ENCODE measurements around the gene CTNNAL1.
A peak's percentile ranks its signal among the peaks of the same experiment; 100 is the strongest.

The CTNNAL1 gene

GRCh38 chr9:109039539-109039938, 26.2 kb upstream of the CTNNAL1 start:
- no peak overlapping the region for H4K12ac ChIP-seq (ENCODE audit: low read depth, low read length)
- no peak overlapping the region for H2AK5ac ChIP-seq (ENCODE audit: low read length)
- no peak overlapping the region for H3K23ac ChIP-seq (ENCODE audit: low read length)
- H3K4me3 ChIP-seq (ENCODE audit: low read depth, low read length), result no peak overlapping the region
- WGBS (ENCODE audit: extremely low coverage, insufficient coverage, insufficient read length), result no CpG with 5 or more reads among the region's 4 CpGs
- no peak overlapping the region for H3K27ac ChIP-seq (ENCODE audit: low read depth, low read length)
- no peak overlapping the region for H3K4ac ChIP-seq (ENCODE audit: low read depth, low read length)
- no peak overlapping the region for H2BK5ac ChIP-seq (ENCODE audit: low read depth, low read length, poor library complexity)
- DNase-seq, result no peak
- H3K36me3 ChIP-seq (ENCODE audit: control insufficient read depth in 1 of 2, insufficient read depth in 2 of 2, low read length in 2 of 2), result peaks cover 4 to 9% of the 10 kb centered on the region in 2 experiments
- H3K14ac ChIP-seq (ENCODE audit: low read length), result no peak overlapping the region
- H2BK12ac ChIP-seq (ENCODE audit: low read length), result no peak overlapping the region
- no peak overlapping the region for H2BK120ac ChIP-seq (ENCODE audit: insufficient read depth, low read length, poor library complexity)
- H2AFZ ChIP-seq (ENCODE audit: insufficient read depth, low read length, poor library complexity), result no peak overlapping the region
- no peaks in the 10 kb centered on the region for H3K79me2 ChIP-seq (ENCODE audit: control insufficient read depth, insufficient read depth, low read length, poor library complexity)
- H3K9ac ChIP-seq (ENCODE audit: low read length), result no peak overlapping the region
- no peaks in the 10 kb centered on the region for H3K27me3 ChIP-seq (ENCODE audit: insufficient read depth, low read length)
- H3K9me3 ChIP-seq (ENCODE audit: insufficient read depth, low read depth, low read length), result no peaks in the 10 kb centered on the region
- H3K18ac ChIP-seq (ENCODE audit: low read length), result no peak overlapping the region
- no peak overlapping the region for H4K91ac ChIP-seq (ENCODE audit: low read depth, low read length)
- no peaks in the 10 kb centered on the region for H3K4me1 ChIP-seq (ENCODE audit: control insufficient read depth in 1 of 2, insufficient read depth in 2 of 2, low read length in 2 of 2)
- H3K4me2 ChIP-seq (ENCODE audit: low read length), result no peak overlapping the region
- no peak overlapping the region for H4K8ac ChIP-seq (ENCODE audit: low read depth, low read length)
- no peaks in the 10 kb centered on the region for H3K79me1 ChIP-seq (ENCODE audit: low read length)

- Histone ChIP-seq H3K4me1 (ENCODE audit: control insufficient read depth in 1 of 2, insufficient read depth in 2 of 2, low read length in 2 of 2) (no peaks in the 10 kb centered on the region), H3K9ac (ENCODE audit: low read length) (no peak overlapping the region), H2BK120ac (ENCODE audit: insufficient read depth, low read length, poor library complexity) (no peak overlapping the region), H4K12ac (ENCODE audit: low read depth, low read length) (no peak overlapping the region), H4K8ac (ENCODE audit: low read depth, low read length) (no peak overlapping the region), H2AK5ac (ENCODE audit: low read length) (no peak overlapping the region), H3K36me3 (ENCODE audit: control insufficient read depth in 1 of 2, insufficient read depth in 2 of 2, low read length in 2 of 2) (peaks cover 7 to 10% of the 10 kb centered on the region in 2 experiments), H3K23ac (ENCODE audit: low read length) (no peak overlapping the region), H3K79me1 (ENCODE audit: low read length) (no peaks in the 10 kb centered on the region), H3K9me3 (ENCODE audit: insufficient read depth, low read depth, low read length) (no peaks in the 10 kb centered on the region), H3K27me3 (ENCODE audit: insufficient read depth, low read length) (no peaks in the 10 kb centered on the region), H3K4ac (ENCODE audit: low read depth, low read length) (no peak overlapping the region), H2BK12ac (ENCODE audit: low read length) (no peak overlapping the region), H3K27ac (ENCODE audit: low read depth, low read length) (no peak overlapping the region), H3K14ac (ENCODE audit: low read length) (no peak overlapping the region), H2BK5ac (ENCODE audit: low read depth, low read length, poor library complexity) (no peak overlapping the region), H3K4me2 (ENCODE audit: low read length) (no peak overlapping the region), H4K91ac (ENCODE audit: low read depth, low read length) (no peak overlapping the region), H3K4me3 (ENCODE audit: low read depth, low read length) (no peak overlapping the region), H2AFZ (ENCODE audit: insufficient read depth, low read length, poor library complexity) (no peak overlapping the region), H3K18ac (ENCODE audit: low read length) (no peak overlapping the region), H3K79me2 (ENCODE audit: control insufficient read depth, insufficient read depth, low read length, poor library complexity) (no peaks in the 10 kb centered on the region)
- DNase-seq, result no peak
- no CpG with 5 or more reads among the region's 4 CpGs for WGBS (ENCODE audit: extremely low coverage, insufficient coverage, insufficient read length)
Observed at GRCh38 chr9:109037946-109038715, 24.8 kb upstream of the CTNNAL1 start.

GRCh38 chr9:109036744-109037680, 23.7 kb upstream of the CTNNAL1 start:
- Histone ChIP-seq H2BK120ac (ENCODE audit: insufficient read depth, low read length, poor library complexity) (no peak overlapping the region), H3K4ac (ENCODE audit: low read depth, low read length) (no peak overlapping the region), H3K27me3 (ENCODE audit: insufficient read depth, low read length) (no peaks in the 10 kb centered on the region), H3K18ac (ENCODE audit: low read length) (no peak overlapping the region), H2BK12ac (ENCODE audit: low read length) (no peak overlapping the region), H4K12ac (ENCODE audit: low read depth, low read length) (no peak overlapping the region), H3K4me2 (ENCODE audit: low read length) (no peak overlapping the region), H4K8ac (ENCODE audit: low read depth, low read length) (no peak overlapping the region), H3K9me3 (ENCODE audit: insufficient read depth, low read depth, low read length) (no peaks in the 10 kb centered on the region), H2BK5ac (ENCODE audit: low read depth, low read length, poor library complexity) (no peak overlapping the region), H2AK5ac (ENCODE audit: low read length) (no peak overlapping the region), H3K9ac (ENCODE audit: low read length) (no peak overlapping the region), H2AFZ (ENCODE audit: insufficient read depth, low read length, poor library complexity) (no peak overlapping the region), H3K27ac (ENCODE audit: low read depth, low read length) (no peak overlapping the region), H3K4me1 (ENCODE audit: control insufficient read depth in 1 of 2, insufficient read depth in 2 of 2, low read length in 2 of 2) (no peaks in the 10 kb centered on the region), H3K36me3 (ENCODE audit: control insufficient read depth in 1 of 2, insufficient read depth in 2 of 2, low read length in 2 of 2) (peaks cover 10 to 12% of the 10 kb centered on the region in 2 experiments), H3K79me2 (ENCODE audit: control insufficient read depth, insufficient read depth, low read length, poor library complexity) (no peaks in the 10 kb centered on the region), H3K14ac (ENCODE audit: low read length) (no peak overlapping the region), H3K23ac (ENCODE audit: low read length) (no peak overlapping the region), H4K91ac (ENCODE audit: low read depth, low read length) (no peak overlapping the region), H3K4me3 (ENCODE audit: low read depth, low read length) (no peak overlapping the region), H3K79me1 (ENCODE audit: low read length) (no peaks in the 10 kb centered on the region)
- WGBS (ENCODE audit: extremely low coverage, insufficient coverage, insufficient read length), result no CpG with 5 or more reads among the region's 6 CpGs
- DNase-seq, result no peak

DNA sequence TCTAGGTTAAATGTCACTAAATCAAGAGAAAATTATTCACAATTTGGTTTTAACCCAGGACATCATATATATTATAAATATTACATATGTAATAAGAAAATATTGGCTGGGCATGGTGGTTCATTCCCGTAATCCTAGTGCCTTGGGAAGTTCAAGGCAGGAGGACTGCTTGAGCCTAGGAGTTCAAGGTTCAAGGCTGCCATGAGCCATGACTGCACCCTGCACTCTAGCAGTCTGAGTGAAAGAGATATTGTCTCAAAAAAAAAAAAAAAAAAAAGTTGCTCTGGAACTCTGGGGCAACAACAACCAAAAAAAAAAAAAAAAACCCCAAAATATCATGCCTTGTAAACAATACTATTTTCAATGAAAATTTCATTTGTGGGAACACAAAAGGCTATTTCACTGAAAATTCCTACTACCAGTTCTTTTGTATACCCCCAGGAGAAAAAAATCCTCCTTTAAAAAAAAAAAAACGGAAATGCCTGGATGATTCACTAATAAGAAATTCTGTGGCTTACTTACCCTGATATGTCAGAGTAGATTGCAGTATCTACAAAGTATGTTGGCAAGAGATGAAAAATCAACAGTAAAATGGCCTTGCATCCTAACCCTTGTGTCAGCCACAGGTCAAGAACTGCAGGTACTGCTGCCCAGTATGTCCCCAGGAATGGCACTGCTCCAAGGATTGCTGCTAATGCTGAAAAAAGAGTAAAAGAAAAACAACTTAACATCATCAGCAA, 22.6 kb upstream of the CTNNAL1 start:
- no peak overlapping the region for H3K9ac ChIP-seq (ENCODE audit: low read length)
- no peaks in the 10 kb centered on the region for H3K4me1 ChIP-seq (ENCODE audit: control insufficient read depth in 1 of 2, insufficient read depth in 2 of 2, low read length in 2 of 2)
- H2BK5ac ChIP-seq (ENCODE audit: low read depth, low read length, poor library complexity), result no peak overlapping the region
- no peak overlapping the region for H2AFZ ChIP-seq (ENCODE audit: insufficient read depth, low read length, poor library complexity)
- no peak overlapping the region for H2BK120ac ChIP-seq (ENCODE audit: insufficient read depth, low read length, poor library complexity)
- peak; percentile 48 to 82 for DNase-seq
- no peak overlapping the region for H3K27ac ChIP-seq (ENCODE audit: low read depth, low read length)
- H4K91ac ChIP-seq (ENCODE audit: low read depth, low read length), result no peak overlapping the region
- H3K9me3 ChIP-seq (ENCODE audit: insufficient read depth, low read depth, low read length), result no peaks in the 10 kb centered on the region
- H4K12ac ChIP-seq (ENCODE audit: low read depth, low read length), result no peak overlapping the region
- no peak overlapping the region for H3K14ac ChIP-seq (ENCODE audit: low read length)
- H2BK12ac ChIP-seq (ENCODE audit: low read length), result no peak overlapping the region
- no peaks in the 10 kb centered on the region for H3K79me1 ChIP-seq (ENCODE audit: low read length)
- no peaks in the 10 kb centered on the region for H3K79me2 ChIP-seq (ENCODE audit: control insufficient read depth, insufficient read depth, low read length, poor library complexity)
- no peak overlapping the region for H3K18ac ChIP-seq (ENCODE audit: low read length)
- H3K4me3 ChIP-seq (ENCODE audit: low read depth, low read length), result no peak overlapping the region
- no peak overlapping the region for H2AK5ac ChIP-seq (ENCODE audit: low read length)
- H3K4me2 ChIP-seq (ENCODE audit: low read length), result no peak overlapping the region
- H3K27me3 ChIP-seq (ENCODE audit: insufficient read depth, low read length), result no peaks in the 10 kb centered on the region
- no peak overlapping the region for H4K8ac ChIP-seq (ENCODE audit: low read depth, low read length)
- no peak overlapping the region for H3K4ac ChIP-seq (ENCODE audit: low read depth, low read length)
- peaks cover 9 to 11% of the 10 kb centered on the region in 2 experiments for H3K36me3 ChIP-seq (ENCODE audit: control insufficient read depth in 1 of 2, insufficient read depth in 2 of 2, low read length in 2 of 2)
- no CpG with 5 or more reads among the region's 2 CpGs for WGBS (ENCODE audit: extremely low coverage, insufficient coverage, insufficient read length)
- H3K23ac ChIP-seq (ENCODE audit: low read length), result no peak overlapping the region
